Stimulated activated naive CD8-positive, alpha-beta T cell treated with anti-CD3 and anti-CD28 coated beads, Interleukin-15, Interleukin-2, amounts not matched to agents 100 U/mL and 50 U/mL, for 24 hours (primary cell): ENCODE data around the gene AOX1.
"Not testable (repeated sequence)": the region's sequence is repeated elsewhere in the genome, so short reads cannot be mapped to it uniquely, and the experiment has no call there.

Source experiments
- ATAC-seq: fragments of 150-1000 bp; cut with Tn5 transposase; one replicate; pipeline ENCODE4 v1.10.0; 2021
- DNase-seq: peaks from one replicate; pipeline ENCODE4 v3.0.0; 2021

Gene AOX1

GRCh38 chr2:200627110-200627770 lies 41.4 kb downstream of the AOX1 start:
- ATAC-seq (no peak), DNase-seq (no peak)

- not testable (repeated sequence) for ATAC-seq, DNase-seq
These were observed 42.6 kb downstream of the AOX1 start for GRCh38 chr2:200628461-200628860.

GRCh38 chr2:200631287-200631686 lies 45.5 kb downstream of the AOX1 start:
- ATAC-seq: no peak
- no peak for DNase-seq

GRCh38 chr2:200634231-200634964 lies 48.6 kb downstream of the AOX1 start:
- DNase-seq (no peak), ATAC-seq (no peak)

- DNase-seq (no peak), ATAC-seq (no peak)
These were observed 49.4 kb downstream of the AOX1 start for GRCh38 chr2:200635251-200635650.

- ATAC-seq: no peak
- DNase-seq: no peak
These were observed 52.1 kb downstream of the AOX1 start for GRCh38 chr2:200637901-200638300.

- ATAC-seq (no peak), DNase-seq (no peak)
These were observed 54.4 kb downstream of the AOX1 start for GRCh38 chr2:200640176-200640575.

GRCh38 chr2:200640901-200641300 lies 55.1 kb downstream of the AOX1 start:
- DNase-seq (no peak), ATAC-seq (no peak)

- ATAC-seq, DNase-seq: not testable (repeated sequence)
These were observed 62.9 kb downstream of the AOX1 start for GRCh38 chr2:200648518-200649281.

- DNase-seq (no peak), ATAC-seq (no peak)
These were observed 63.9 kb downstream of the AOX1 start for GRCh38 chr2:200649724-200650123.

GRCh38 chr2:200650195-200650594 lies 64.4 kb downstream of the AOX1 start:
- ATAC-seq (no peak), DNase-seq (no peak)

- DNase-seq: no peak
These were observed 66.3 kb downstream of the AOX1 start for GRCh38 chr2:200652158-200652557.

GRCh38 chr2:200653021-200653420 lies 67.2 kb downstream of the AOX1 start:
- ATAC-seq (no peak), DNase-seq (no peak)

More at GRCh38 chr2:200652158-200652557, 66.3 kb downstream of the AOX1 start:
- no peak for ATAC-seq

GRCh38 chr2:200654823-200655222 lies 69.0 kb downstream of the AOX1 start:
- ATAC-seq (no peak), DNase-seq (no peak)

GRCh38 chr2:200655918-200656580 lies 70.2 kb downstream of the AOX1 start:
- no peak for ATAC-seq
- DNase-seq: no peak

- no peak for ATAC-seq
- no peak for DNase-seq
These were observed 72.6 kb downstream of the AOX1 start for GRCh38 chr2:200658278-200658864.

- no peak for ATAC-seq
- DNase-seq: no peak
These were observed 73.6 kb downstream of the AOX1 start for GRCh38 chr2:200659410-200659809.

GRCh38 chr2:200661477-200661876 lies 75.7 kb downstream of the AOX1 start:
- ATAC-seq (no peak), DNase-seq (no peak)

- DNase-seq (no peak), ATAC-seq (no peak)
These were observed 76.9 kb downstream of the AOX1 start for GRCh38 chr2:200662727-200663126.

- DNase-seq (no peak), ATAC-seq (no peak)
These were observed 79.1 kb downstream of the AOX1 start for GRCh38 chr2:200664770-200665494.
